NB4 (cell line): ENCODE measurements around the gene LIME1.

ENCODE experiments used
- DNase-seq: peaks from one replicate; pipeline ENCODE4 v3.0.0; 2010; ENCODE audit warnings: low read depth
- H3K4me3 ChIP-seq: one replicate; pipeline ENCODE4 v1.5.1; 2011; ENCODE audit warnings: mild to moderate bottlenecking, low read depth, low read length, moderate library complexity
- MYC ChIP-seq: IDR thresholded peaks from 2 replicates; pipeline ENCODE4 v1.6.1; 2011; ENCODE audit warnings: low read depth, low read length
- POLR2A ChIP-seq: IDR thresholded peaks from 2 replicates; pipeline ENCODE4 v1.6.1; 2011; ENCODE audit warnings: mild to moderate bottlenecking; ENCODE audit not compliant: insufficient read length; ENCODE audit errors: extremely low read depth
- TF ChIP-seq, protein P1 (sequence below): IDR thresholded peaks from one replicate; pipeline ENCODE4 v1.5.1; 2012; ENCODE audit warnings: low read depth, low read length
- TF ChIP-seq, protein P2 (sequence below): IDR thresholded peaks from 2 replicates; pipeline ENCODE4 v1.6.1; 2011; ENCODE audit warnings: low read depth, low read length

Gene LIME1

DNA sequence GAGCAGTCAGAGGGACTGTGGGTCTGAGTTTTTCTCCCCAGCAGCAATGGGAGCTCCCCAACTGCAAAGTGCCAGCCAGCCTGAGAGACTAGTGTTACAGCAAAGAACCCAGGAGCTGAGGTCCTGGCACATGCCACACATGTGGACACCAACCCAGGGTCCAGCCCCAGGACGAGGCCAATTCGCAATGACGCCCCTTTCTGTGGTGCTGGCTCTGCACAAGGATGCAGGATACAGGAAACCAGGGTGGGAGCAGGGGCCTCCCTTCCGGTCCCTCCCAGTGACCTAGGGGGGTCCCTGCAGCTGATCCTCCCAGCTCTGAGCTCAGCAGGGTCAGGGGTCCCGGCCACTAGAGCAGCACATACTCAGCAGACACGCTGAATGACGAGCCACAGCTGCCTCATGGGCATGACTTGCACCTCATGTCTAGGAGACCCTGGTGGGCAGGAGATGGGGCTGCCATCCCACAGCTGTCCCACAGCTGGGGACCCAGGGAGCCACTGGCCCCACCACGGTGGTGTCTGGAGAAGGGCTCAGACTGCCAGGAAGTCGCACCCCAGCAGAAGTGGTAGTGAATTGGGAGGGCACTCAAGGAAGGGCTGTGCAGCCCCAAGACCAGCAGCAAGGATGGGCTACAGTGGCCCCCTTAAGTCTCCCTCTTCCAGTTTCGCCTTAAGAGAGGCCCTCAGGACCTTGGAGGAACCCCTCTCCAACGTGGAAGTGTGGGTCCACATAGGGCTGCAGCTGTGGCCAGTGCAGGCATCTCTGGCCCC lies 32.3 kb upstream of the LIME1 start:
- no peak for DNase-seq
- H3K4me3 ChIP-seq, result no peak overlapping the region
- TF ChIP-seq, protein P1, sequence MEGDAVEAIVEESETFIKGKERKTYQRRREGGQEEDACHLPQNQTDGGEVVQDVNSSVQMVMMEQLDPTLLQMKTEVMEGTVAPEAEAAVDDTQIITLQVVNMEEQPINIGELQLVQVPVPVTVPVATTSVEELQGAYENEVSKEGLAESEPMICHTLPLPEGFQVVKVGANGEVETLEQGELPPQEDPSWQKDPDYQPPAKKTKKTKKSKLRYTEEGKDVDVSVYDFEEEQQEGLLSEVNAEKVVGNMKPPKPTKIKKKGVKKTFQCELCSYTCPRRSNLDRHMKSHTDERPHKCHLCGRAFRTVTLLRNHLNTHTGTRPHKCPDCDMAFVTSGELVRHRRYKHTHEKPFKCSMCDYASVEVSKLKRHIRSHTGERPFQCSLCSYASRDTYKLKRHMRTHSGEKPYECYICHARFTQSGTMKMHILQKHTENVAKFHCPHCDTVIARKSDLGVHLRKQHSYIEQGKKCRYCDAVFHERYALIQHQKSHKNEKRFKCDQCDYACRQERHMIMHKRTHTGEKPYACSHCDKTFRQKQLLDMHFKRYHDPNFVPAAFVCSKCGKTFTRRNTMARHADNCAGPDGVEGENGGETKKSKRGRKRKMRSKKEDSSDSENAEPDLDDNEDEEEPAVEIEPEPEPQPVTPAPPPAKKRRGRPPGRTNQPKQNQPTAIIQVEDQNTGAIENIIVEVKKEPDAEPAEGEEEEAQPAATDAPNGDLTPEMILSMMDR, result no peak
- TF ChIP-seq, protein P2, sequence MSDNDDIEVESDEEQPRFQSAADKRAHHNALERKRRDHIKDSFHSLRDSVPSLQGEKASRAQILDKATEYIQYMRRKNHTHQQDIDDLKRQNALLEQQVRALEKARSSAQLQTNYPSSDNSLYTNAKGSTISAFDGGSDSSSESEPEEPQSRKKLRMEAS, result no peak
- TF ChIP-seq MYC (no peak), POLR2A (no peak)

DNA sequence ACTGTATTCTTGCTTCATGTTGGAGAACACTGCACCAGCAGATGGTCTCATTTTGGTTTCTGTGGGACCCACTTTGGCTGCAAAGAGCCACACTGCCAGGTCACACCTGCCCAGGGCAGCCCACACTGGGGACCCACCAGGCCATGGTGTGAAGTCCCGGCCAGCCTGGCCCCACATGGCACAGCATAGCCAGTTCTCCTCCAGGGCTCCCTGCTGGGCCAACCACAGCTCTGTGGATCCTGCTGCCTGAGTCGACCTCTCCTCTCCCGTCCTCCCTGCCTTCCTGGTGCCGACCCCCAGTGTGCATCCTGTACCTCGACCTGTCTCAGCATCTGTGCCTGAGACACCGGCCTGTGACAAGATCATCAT lies 31.7 kb upstream of the LIME1 start:
- DNase-seq, result no peak
- TF ChIP-seq POLR2A (no peak), MYC (no peak)
- TF ChIP-seq, protein P1, result no peak
- TF ChIP-seq, protein P2, result no peak
- H3K4me3 ChIP-seq, result no peak overlapping the region

- TF ChIP-seq, protein P1, result no peak
- TF ChIP-seq, protein P2, result no peak
- no peak for TF ChIP-seq MYC
- no peak for TF ChIP-seq POLR2A
- no peak overlapping the region for H3K4me3 ChIP-seq
- DNase-seq, result no peak
Measured at GRCh38 chr20:63705232-63706026, 31.0 kb upstream of the LIME1 start.

- TF ChIP-seq MYC (no peak), POLR2A (no peak)
- TF ChIP-seq, protein P2, result no peak
- TF ChIP-seq, protein P1, result no peak
- DNase-seq, result no peak
- peak overlapping the region; percentile 83 for H3K4me3 ChIP-seq
Measured at GRCh38 chr20:63706027-63706695, 30.3 kb upstream of the LIME1 start.

- peak overlapping the region; percentile 83 for H3K4me3 ChIP-seq
- peak; percentile 71 for DNase-seq
- TF ChIP-seq, protein P2, result no peak
- TF ChIP-seq MYC, result peak; percentile 39
- TF ChIP-seq POLR2A, result no peak
- TF ChIP-seq, protein P1, result peak; percentile 32
Measured at GRCh38 chr20:63706852-63707557, 29.5 kb upstream of the LIME1 start.
